H1 (cell line): Measurements from ENCODE around the gene PDE4D. TPM values are rescaled to one million over a fixed set of nuclear protein-coding genes. Genes with fewer than 3 reads are reported as not detected.

Experiments used
- CTCF ChIA-PET: fragments of 300-600 bp; sonication (Branson Sonifier 250); formaldehyde crosslinking; loops from one replicate; lab custom pipeline; 2021; ENCODE audit not compliant: partially characterized antibody; lab: Charles Lee
- POLR2A ChIA-PET: fragments of 300-600 bp; sonication (Branson Sonifier 250); formaldehyde crosslinking; loops from one replicate; lab custom pipeline; 2021; ENCODE audit warnings: inconsistent platforms; ENCODE audit not compliant: partially characterized antibody; lab: Charles Lee
- DNase-seq, 2 experiments: peaks; one replicate each; pipeline versions ENCODE4 v3.0.0 to v3.0.0-alpha.2; 2010 to 2022; ENCODE audit warnings: low spot score in 2 of 2, low read depth in 1 of 2, mixed read lengths in 1 of 2
- FAIRE-seq: peaks from 2 replicates; lab custom pipeline; 2011; peaks lifted over from hg19 to GRCh38; lab: Jason Lieb, UNC
- H2AFZ ChIP-seq: 2 replicates; pipeline ENCODE4 v1.8.1; 2012; ENCODE audit warnings: low read length, inconsistent platforms
- H2AK5ac ChIP-seq: 2 replicates; pipeline ENCODE4 v1.6.1; 2013; ENCODE audit warnings: low read depth, low read length
- H2BK120ac ChIP-seq: replicated peaks from 2 replicates; pipeline ENCODE3; 2013; ENCODE audit warnings: low read depth, low read length, inconsistent platforms
- H2BK12ac ChIP-seq: 2 replicates; pipeline ENCODE4 v1.6.1; 2013; ENCODE audit warnings: low read depth, low read length
- H2BK15ac ChIP-seq: 2 replicates; pipeline ENCODE4 v1.6.1; 2013; ENCODE audit warnings: low read length
- H2BK20ac ChIP-seq: 2 replicates; pipeline ENCODE4 v1.6.1; 2013; ENCODE audit warnings: low read length
- H2BK5ac ChIP-seq: 2 replicates; pipeline ENCODE4 v1.6.1; 2013; ENCODE audit warnings: low read depth, low read length
- H3K14ac ChIP-seq: 2 replicates; pipeline ENCODE4 v1.6.1; 2013; ENCODE audit warnings: inconsistent platforms; ENCODE audit not compliant: insufficient read length
- H3K18ac ChIP-seq: 2 replicates; pipeline ENCODE4 v1.6.1; 2013; ENCODE audit warnings: low read length; ENCODE audit errors: extremely low read depth
- H3K23ac ChIP-seq: 2 replicates; pipeline ENCODE4 v1.6.1; 2013; ENCODE audit warnings: inconsistent platforms; ENCODE audit not compliant: insufficient read length
- H3K23me2 ChIP-seq: 2 replicates; pipeline ENCODE4 v1.6.1; 2013; ENCODE audit warnings: low read depth, low read length
- H3K27ac ChIP-seq: 2 replicates; pipeline ENCODE4 v1.6.1; 2011; ENCODE audit warnings: low read depth, low read length, inconsistent platforms
- H3K27me3 ChIP-seq, 4 experiments: replicated peaks in 1 of 4; 1 replicate in 1 of 4; 2 replicates in 3 of 4; pipeline versions ENCODE4 v1.6.1 to v1.8.1; 2011 to 2013; ENCODE audit warnings: low read length in 3 of 4, mild to moderate bottlenecking in 3 of 4, inconsistent platforms in 2 of 4, mixed read lengths in 2 of 4, moderate library complexity in 1 of 4; ENCODE audit not compliant: control insufficient read depth in 3 of 4, insufficient read depth in 3 of 4; ENCODE audit errors: extremely low read depth in 1 of 4
- H3K36me3 ChIP-seq, 4 experiments: 2 replicates each; pipeline versions ENCODE4 v1.6.1 to v1.8.1; 2011 to 2013; ENCODE audit warnings: mild to moderate bottlenecking in 4 of 4, low read length in 3 of 4, moderate library complexity in 2 of 4, control low read depth in 1 of 4, inconsistent platforms in 1 of 4; ENCODE audit not compliant: insufficient read depth in 4 of 4, control insufficient read depth in 2 of 4
- H3K4ac ChIP-seq: replicated peaks from 2 replicates; pipeline ENCODE3; 2013; ENCODE audit warnings: low read length, low read depth, mixed read lengths, inconsistent platforms; ENCODE audit not compliant: insufficient read length
- H3K4me1 ChIP-seq, 4 experiments: replicated peaks in 1 of 4; 1 replicate in 1 of 4; 2 replicates in 3 of 4; pipeline versions ENCODE4 v1.6.1 to v1.8.1; 2011 to 2013; ENCODE audit warnings: low read length in 3 of 4, inconsistent platforms in 2 of 4, mixed read lengths in 1 of 4; ENCODE audit not compliant: insufficient read depth in 4 of 4, control insufficient read depth in 3 of 4
- H3K4me2 ChIP-seq, 2 experiments: 2 replicates each; pipeline versions ENCODE4 v1.6.1 to v1.8.1; 2011 to 2013; ENCODE audit warnings: low read depth in 2 of 2, low read length in 2 of 2, control low read depth in 1 of 2, inconsistent platforms in 1 of 2, mild to moderate bottlenecking in 1 of 2; ENCODE audit not compliant: insufficient read depth in 1 of 2
- H3K4me3 ChIP-seq, 4 experiments: fragments of 200-600, 300-600 bp in 1 of 4; sonication (generic), shearing (Covaris generic), sonication (Bioruptor Twin) in 1 of 4; 2 replicates each; pipeline versions ENCODE4 v1.5.1 to v1.8.1; 2011 to 2016; ENCODE audit warnings: low read length in 4 of 4, low read depth in 3 of 4, control low read depth in 2 of 4, inconsistent platforms in 2 of 4, mild to moderate bottlenecking in 2 of 4, mixed read lengths in 1 of 4, moderate library complexity in 1 of 4; ENCODE audit not compliant: insufficient read depth in 2 of 4; ENCODE audit errors: extremely low read depth in 1 of 4
- H3K56ac ChIP-seq: replicated peaks from 2 replicates; pipeline ENCODE3; 2013; ENCODE audit warnings: low read depth, mild to moderate bottlenecking, mixed read lengths, low read length, inconsistent platforms; ENCODE audit not compliant: insufficient read length
- H3K79me1 ChIP-seq: 2 replicates; pipeline ENCODE4 v1.6.1; 2013; ENCODE audit warnings: low read depth, low read length, control low read depth
- H3K79me2 ChIP-seq, 2 experiments: 2 replicates each; pipeline versions ENCODE4 v1.6.1 to v1.8.1; 2012 to 2013; ENCODE audit warnings: low read length in 2 of 2, mild to moderate bottlenecking in 2 of 2, inconsistent platforms in 1 of 2; ENCODE audit not compliant: insufficient read depth in 2 of 2, control insufficient read depth in 1 of 2
- H3K9ac ChIP-seq, 4 experiments: replicated peaks in 1 of 4; 1 replicate in 1 of 4; 2 replicates in 3 of 4; pipeline versions ENCODE4 v1.6.1 to v1.8.1; 2011 to 2013; ENCODE audit warnings: low read depth in 3 of 4, low read length in 3 of 4, control low read depth in 2 of 4, mild to moderate bottlenecking in 2 of 4, moderate library complexity in 2 of 4, inconsistent platforms in 1 of 4; ENCODE audit errors: extremely low read depth in 1 of 4
- H3K9me3 ChIP-seq, 2 experiments: 2 replicates each; pipeline versions ENCODE4 v1.6.1 to v1.8.1; 2012 to 2013; ENCODE audit warnings: mild to moderate bottlenecking in 2 of 2, moderate library complexity in 2 of 2, control low read depth in 1 of 2, inconsistent platforms in 1 of 2, low read depth in 1 of 2, low read length in 1 of 2, mixed read lengths in 1 of 2; ENCODE audit not compliant: insufficient read depth in 2 of 2
- H4K20me1 ChIP-seq, 2 experiments: replicated peaks in 1 of 2; 2 replicates each; pipeline versions ENCODE3 to v1.8.1; 2011 to 2013; ENCODE audit warnings: inconsistent platforms in 2 of 2, low read length in 2 of 2, mild to moderate bottlenecking in 1 of 2; ENCODE audit not compliant: insufficient read depth in 2 of 2, control insufficient read depth in 1 of 2
- H4K5ac ChIP-seq: 2 replicates; pipeline ENCODE4 v1.6.1; 2013; ENCODE audit warnings: low read length, low read depth, mixed read lengths, inconsistent platforms; ENCODE audit not compliant: insufficient read length
- H4K8ac ChIP-seq: 2 replicates; pipeline ENCODE4 v1.8.0; 2013; ENCODE audit warnings: mild to moderate bottlenecking, moderate library complexity, low read length, inconsistent platforms; ENCODE audit not compliant: insufficient read depth; ENCODE audit errors: extremely low read depth
- H4K91ac ChIP-seq: replicated peaks from 2 replicates; pipeline ENCODE3; 2013; ENCODE audit warnings: low read length, mixed read lengths, inconsistent platforms; ENCODE audit not compliant: insufficient read length
- ASH2L ChIP-seq: fragments of 200-600, 300-600 bp; sonication (generic); IDR thresholded peaks from one replicate; pipeline ENCODE4 v1.7.1; 2017; ENCODE audit warnings: low read length
- CEBPB ChIP-seq: IDR thresholded peaks from 2 replicates; pipeline ENCODE4 v1.6.1; 2012; ENCODE audit warnings: low read depth, low read length
- CHD2 ChIP-seq: IDR thresholded peaks from 2 replicates; pipeline ENCODE4 v1.6.1; 2012; ENCODE audit warnings: low read length, improper control_type of control experiment
- CTBP2 ChIP-seq: IDR thresholded peaks from 2 replicates; pipeline ENCODE4 v1.7.0; 2011; ENCODE audit warnings: borderline replicate concordance, mild to moderate bottlenecking, moderate library complexity, mixed read lengths, low read length; ENCODE audit not compliant: insufficient read depth, insufficient read length
- KDM1A ChIP-seq: fragments of 200-600, 300-600 bp; sonication (generic); IDR thresholded peaks from 2 replicates; pipeline ENCODE4 v1.7.1; 2016; ENCODE audit warnings: mild to moderate bottlenecking, low read length, borderline replicate concordance
- POLR2A ChIP-seq, 2 experiments: IDR thresholded peaks; 1 replicate in 1 of 2; 2 replicates in 1 of 2; pipeline ENCODE4 v1.6.1; 2011; ENCODE audit warnings: low read depth in 2 of 2, low read length in 2 of 2, mild to moderate bottlenecking in 2 of 2; ENCODE audit errors: control extremely low read depth in 1 of 2
- SIN3A ChIP-seq, 2 experiments: IDR thresholded peaks in 1 of 2; conservative IDR thresholded peaks in 1 of 2; 2 replicates each; pipeline ENCODE4 v1.6.1; 2011 to 2012; ENCODE audit warnings: low read length in 2 of 2, improper control_type of control experiment in 1 of 2, low read depth in 1 of 2, mild to moderate bottlenecking in 1 of 2
- SP1 ChIP-seq: IDR thresholded peaks from 2 replicates; pipeline ENCODE4 v1.6.1; 2011; ENCODE audit warnings: low read depth, low read length
- SP4 ChIP-seq: IDR thresholded peaks from 2 replicates; pipeline ENCODE4 v1.6.1; 2012; ENCODE audit warnings: low read length, inconsistent platforms
- TAF1 ChIP-seq: IDR thresholded peaks from 2 replicates; pipeline ENCODE4 v1.6.1; 2011; ENCODE audit warnings: mild to moderate bottlenecking, low read depth, low read length
- TAF7 ChIP-seq: optimal IDR thresholded peaks from 2 replicates; pipeline ENCODE3; 2011; ENCODE audit warnings: low read depth, mild to moderate bottlenecking, inconsistent platforms, low read length, moderate library complexity, borderline replicate concordance
- WGBS, 2 experiments: shearing (Covaris generic) in 1 of 2; methylation state at CpG; one replicate each; pipeline versions ENCODE4 v1.1.6 to v1.1.7; 2013 to 2015; ENCODE audit warnings: low lambda C conversion rate in 2 of 2, mixed read lengths in 2 of 2, inconsistent platforms in 1 of 2, low coverage in 1 of 2, missing lambda C conversion rate in 1 of 2; ENCODE audit not compliant: insufficient replicate concordance in 2 of 2, insufficient coverage in 1 of 2, insufficient read length in 1 of 2; ENCODE audit errors: extremely low coverage in 1 of 2, missing lambda C conversion rate in 1 of 2; 5-methylcytosine and 5-hydroxymethylcytosine counted together
- polyA plus RNA-seq, 7 experiments: library from polyadenylated mRNA; depleted of rRNA in 3 of 7; stranded (reverse) in 5 of 7; unstranded in 2 of 7; fragments of >200 nt in 5 of 7; fragments of 200-250 nt in 2 of 7; gene quantifications; 1 replicate in 5 of 7; 2 replicates in 1 of 7; 4 replicates in 1 of 7; pipeline versions ENCODE4 v1.2.1 to v1.2.3, GENCODE V29; 2011 to 2013; ENCODE audit warnings: missing spikeins in 2 of 7, mixed read lengths in 2 of 7
- total RNA-seq: library from RNA; stranded (reverse); fragmentation: NEBNext Ultra II Directional; extraction: Animal tissue kit (Norgen Biotek cat#: 25700); gene quantifications from 2 replicates; pipeline ENCODE4 v1.2.1, GENCODE V29; 2021

The PDE4D gene
- total and polyA plus RNA-seq, 2 of the 8 experiments (the other 6 are each of a cell fraction or from before 2014, with no cell fraction given) = 2.3 to 3.7 TPM

DNA sequence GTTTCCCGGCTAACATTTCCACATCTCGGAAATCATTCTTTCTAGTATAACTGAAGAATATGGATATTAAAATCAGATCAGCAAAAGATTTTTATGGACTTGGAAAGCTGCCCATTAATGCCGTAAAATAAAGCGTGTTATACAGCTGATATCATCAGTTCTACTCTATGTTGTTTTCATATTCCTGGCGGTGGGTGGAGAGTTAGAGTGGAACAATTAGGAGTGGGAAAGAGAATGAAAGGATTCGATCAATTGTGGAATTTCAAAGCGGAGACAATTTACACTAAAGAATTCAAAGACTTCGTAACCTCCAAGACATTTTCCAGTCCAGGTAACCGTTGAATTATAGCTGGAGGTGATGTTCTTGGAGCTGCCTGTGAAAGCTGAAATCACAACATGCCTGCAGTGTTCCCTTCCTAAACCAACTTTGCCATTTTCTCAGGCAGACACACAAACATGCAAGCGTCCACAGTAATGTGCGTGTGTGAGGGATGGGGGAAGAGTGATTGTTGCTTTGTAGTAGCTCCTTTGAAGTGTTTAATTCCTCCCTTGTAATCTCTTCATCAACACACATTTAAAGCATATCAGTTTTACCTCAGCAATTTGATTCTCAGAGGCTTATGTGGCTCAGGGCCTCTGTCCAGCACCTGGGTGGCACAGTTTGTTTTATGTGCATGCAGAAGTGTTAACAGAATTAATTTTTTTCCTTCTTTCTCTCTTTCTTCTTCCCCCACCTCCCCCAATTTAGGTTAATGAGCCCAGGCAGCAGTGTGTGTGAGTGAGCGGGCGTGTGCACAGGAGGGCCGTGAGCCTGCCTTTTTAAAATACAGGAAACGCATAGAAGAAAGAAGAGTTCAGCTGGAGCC lies 766.6 kb downstream of the PDE4D start:
- Histone ChIP-seq H3K9me3 (no peaks in the 10 kb centered on the region), H3K4ac (no peak overlapping the region), H3K27ac (peak overlapping the region; percentile 76; the same call in 1 of the 2 replicates), H3K23me2 (peaks cover 3% of the 10 kb centered on the region; the same call in 1 of the 2 replicates), H2AFZ (peak overlapping the region; percentile 9; the same call in 1 of the 2 replicates), H4K5ac (peak overlapping the region; percentile 62), H3K79me1 (no peaks in the 10 kb centered on the region), H4K20me1 (no peaks in the 10 kb centered on the region), H2BK15ac (no peak overlapping the region), H3K4me2 (peak overlapping the region; percentile 31 to 63), H2BK5ac (peak overlapping the region; percentile 81), H3K56ac (no peak overlapping the region), H2BK20ac (no peak overlapping the region), H3K9ac (peak overlapping the region; percentile 9 to 71 (median 52); a peak in 5 of 7 replicates), H3K79me2 (no peaks in the 10 kb centered on the region), H3K18ac (peak overlapping the region; percentile 4; the same call in 1 of the 2 replicates), H3K23ac (no peak overlapping the region), H4K8ac (peak overlapping the region; percentile 62; the same call in 1 of the 2 replicates), H2BK12ac (peak overlapping the region; percentile 97), H3K27me3 (no peaks in the 10 kb centered on the region), H3K14ac (no peak overlapping the region), H3K4me3 (peak overlapping the region in 1 of 4 experiments; percentile 45; a peak in 3 of 8 replicates), H2AK5ac (peak overlapping the region; percentile 91; the same call in 1 of the 2 replicates), H2BK120ac (peak overlapping the region; percentile 2), H3K4me1 (peaks cover 5 to 23% (median 19%) of the 10 kb centered on the region in 4 experiments), H4K91ac (peak overlapping the region; percentile 13), H3K36me3 (no peaks in the 10 kb centered on the region)
- 64% methylated on average over 11 of the region's 15 CpGs; no CpG with 5 or more reads in 1 of the 2 experiments for WGBS, 2 experiments
- CTCF ChIA-PET = interaction anchor here (0.6 to 4.0 kb wide), 5 partner anchors 49 to 624 kb away, joined by 3 to 17 read pairs (median 3); no protein-coding TSS in a partner anchor
- FAIRE-seq (no peak), DNase-seq (peak in 1 of 2 experiments; percentile 46)
- POLR2A ChIA-PET = interaction anchor here (0.6 to 1.7 kb wide), 5 partner anchors 12 to 127 kb away, joined by 3 to 6 read pairs (median 3); no protein-coding TSS in a partner anchor
- TF ChIP-seq KDM1A = no peak
- TF ChIP-seq ASH2L = no peak
- no peak for TF ChIP-seq CTBP2
- no peak for TF ChIP-seq CEBPB
- TF ChIP-seq SP4 = 0 out of 2 replicates have a peak, but pooled peaks have one; percentile 4
- peak; percentile 23 for TF ChIP-seq TAF7
- no peak for TF ChIP-seq TAF1
- TF ChIP-seq SP1 = no peak
- TF ChIP-seq SIN3A (conservative IDR thresholded peaks at IDR 0.05 in 1 of 2, IDR thresholded peaks at IDR 0.05 in 1 of 2; ENCODE audit: low read depth in 1 of 2, low read length in 2 of 2) = no peak
- TF ChIP-seq CHD2 = no peak
- peak in 1 of 2 experiments; percentile 64; a peak in 1 of 3 replicates for TF ChIP-seq POLR2A (IDR thresholded peaks at IDR 0.05; ENCODE audit: control extremely low read depth in 1 of 2, low read depth in 2 of 2, low read length in 2 of 2)
